ENCODE measurements around the gene NUDT8. TPM values are rescaled to one million over a fixed set of nuclear protein-coding genes. Genes with fewer than 3 reads are reported as not detected.
"Not testable (repeated sequence)": the region's sequence is repeated elsewhere in the genome, so short reads cannot be mapped to it uniquely, and the experiment has no call there.

The NUDT8 gene
- total RNA-seq, 1 experiment from 2014 or later = 18.1 TPM

- peak in 1 of 2 experiments; percentile 43 for DNase-seq
- Mint-ChIP-seq H3K9me3 (ENCODE audit: unreplicated experiment) (no peaks in the 10 kb centered on the region), H3K36me3 (ENCODE audit: insufficient read depth, unreplicated experiment) (no peaks in the 10 kb centered on the region), H3K27ac (ENCODE audit: unreplicated experiment) (no peak overlapping the region), H3K4me1 (ENCODE audit: low read depth, unreplicated experiment) (no peaks in the 10 kb centered on the region), H3K27me3 (ENCODE audit: insufficient read depth, unreplicated experiment) (no peaks in the 10 kb centered on the region), H3K4me3 (ENCODE audit: unreplicated experiment) (no peak overlapping the region)
- Histone ChIP-seq H3K36me3 (ENCODE audit: control insufficient read depth, insufficient read depth, low read length) (no peaks in the 10 kb centered on the region), H3K4me3 (ENCODE audit: low read depth, low read length) (no peak overlapping the region), H3K4me1 (0 out of 2 replicates have a peak, but pooled peaks cover 3% of the 10 kb centered on the region), H3K9me3 (peaks cover 6% of the 10 kb centered on the region; the same call in 1 of the 2 replicates), H3K27me3 (replicated peaks; ENCODE audit: control insufficient read depth, insufficient read depth, low read length) (no peaks in the 10 kb centered on the region)
- intact Hi-C loops (cut with micrococcal nuclease; ENCODE audit: unreplicated experiment) = no loop called here
- BruUV-seq (replicated peaks) = no TSS peak
- no peak for TF ChIP-seq CTCF (IDR thresholded peaks at IDR 0.05; ENCODE audit: insufficient read depth in 1 of 2, low read depth in 1 of 2, low read length in 1 of 2, severe bottlenecking in 1 of 2, unreplicated experiment in 1 of 2)
- CTCF ChIA-PET = interaction anchor here (2.2 to 2.8 kb wide), 2 partner anchors 9 to 21 kb away, joined by 9 to 18 read pairs; partner anchors contain the start of gene NUDT8
- POLR2A ChIA-PET = interaction anchor here (0.6 kb wide), 1 partner anchor 66 kb away, joined by 3 read pairs; no protein-coding TSS in a partner anchor
Measured at GRCh38 chr11:67638535-67639437, 9.0 kb upstream of the NUDT8 start.

- H3K27me3 Mint-ChIP-seq (ENCODE audit: insufficient read depth, unreplicated experiment); BruUV-seq (replicated peaks); H3K27me3 ChIP-seq (replicated peaks; ENCODE audit: control insufficient read depth, insufficient read depth, low read length); H3K4me3 ChIP-seq (ENCODE audit: low read depth, low read length); H3K4me1 ChIP-seq; intact Hi-C loops (cut with micrococcal nuclease; ENCODE audit: unreplicated experiment); H3K36me3 ChIP-seq (ENCODE audit: control insufficient read depth, insufficient read depth, low read length); DNase-seq; H3K4me1 Mint-ChIP-seq (ENCODE audit: low read depth, unreplicated experiment); H3K4me3 Mint-ChIP-seq (ENCODE audit: unreplicated experiment); POLR2A ChIA-PET; H3K36me3 Mint-ChIP-seq (ENCODE audit: insufficient read depth, unreplicated experiment); H3K9me3 Mint-ChIP-seq (ENCODE audit: unreplicated experiment); H3K9me3 ChIP-seq; H3K27ac Mint-ChIP-seq (ENCODE audit: unreplicated experiment): not testable (repeated sequence)
- CTCF ChIA-PET = interaction anchor here (2.2 kb wide), 1 partner anchor 22 kb away, joined by 9 read pairs; no protein-coding TSS in a partner anchor
Measured at GRCh38 chr11:67637441-67637840, 7.7 kb upstream of the NUDT8 start.

- CTCF ChIA-PET = no interaction called here
- intact Hi-C loops (cut with micrococcal nuclease; ENCODE audit: unreplicated experiment) = no loop called here
- POLR2A ChIA-PET = no interaction called here
- no TSS peak for BruUV-seq (replicated peaks)
- TF ChIP-seq CTCF (IDR thresholded peaks at IDR 0.05; ENCODE audit: insufficient read depth in 1 of 2, low read depth in 1 of 2, low read length in 1 of 2, severe bottlenecking in 1 of 2, unreplicated experiment in 1 of 2) = no peak
- Mint-ChIP-seq H3K36me3 (ENCODE audit: insufficient read depth, unreplicated experiment) (peaks cover 1% of the 10 kb centered on the region), H3K4me1 (ENCODE audit: low read depth, unreplicated experiment) (peaks cover 3% of the 10 kb centered on the region), H3K4me3 (ENCODE audit: unreplicated experiment) (no peak overlapping the region), H3K9me3 (ENCODE audit: unreplicated experiment) (no peaks in the 10 kb centered on the region), H3K27ac (ENCODE audit: unreplicated experiment) (no peak overlapping the region), H3K27me3 (ENCODE audit: insufficient read depth, unreplicated experiment) (no peaks in the 10 kb centered on the region)
- no peaks in the 10 kb centered on the region for H3K27me3 ChIP-seq (replicated peaks; ENCODE audit: control insufficient read depth, insufficient read depth, low read length)
- H3K4me3 ChIP-seq (ENCODE audit: low read depth, low read length) = no peak overlapping the region
- no peaks in the 10 kb centered on the region for H3K36me3 ChIP-seq (ENCODE audit: control insufficient read depth, insufficient read depth, low read length)
- no peak for DNase-seq
- H3K4me1 ChIP-seq = peaks cover 3% of the 10 kb centered on the region; the same call in 1 of the 2 replicates
- no peaks in the 10 kb centered on the region for H3K9me3 ChIP-seq
Measured at GRCh38 chr11:67636962-67637361, 7.2 kb upstream of the NUDT8 start.
